ENCODE results near the gene HDLBP.

Gene HDLBP

DNA sequence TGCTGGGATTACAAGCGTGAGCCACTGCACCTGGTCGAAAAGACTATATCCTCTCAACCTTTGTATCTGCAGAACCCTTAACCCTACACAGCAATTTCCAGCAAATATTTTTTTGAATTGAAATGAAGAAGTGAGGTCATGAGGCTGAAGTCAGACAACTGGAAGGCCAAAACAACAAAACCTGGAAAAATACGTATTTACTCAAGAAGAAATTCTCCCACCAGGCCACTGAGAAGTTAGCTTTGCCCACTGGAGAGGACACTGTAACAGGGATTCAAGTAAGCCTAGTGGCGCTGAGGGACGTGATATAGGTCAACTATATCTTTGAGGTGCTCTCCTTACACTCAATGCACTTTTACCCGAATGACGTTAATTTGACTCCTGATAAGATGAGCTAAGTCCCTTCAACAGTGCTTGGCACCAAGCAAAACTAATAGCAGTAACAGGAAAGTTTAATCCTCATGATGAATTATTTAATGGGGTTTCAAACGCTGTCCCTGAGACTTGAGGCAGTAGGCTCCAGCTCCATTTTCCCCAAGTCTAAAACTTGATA, 1.9 kb downstream of the HDLBP start:
- Histone ChIP-seq H3K36me3 (ENCODE audit: control insufficient read depth, insufficient read depth, low read length) (peaks cover 11% of the 10 kb centered on the region), H3K9ac (ENCODE audit: low read length) (peak overlapping the region; percentile 99), H3K27me3 (ENCODE audit: control insufficient read depth, insufficient read depth, low read length) (no peaks in the 10 kb centered on the region), H3K27ac (ENCODE audit: low read depth, low read length) (no peak overlapping the region), H3K4me3 (ENCODE audit: low read depth, low read length) (peak overlapping the region; percentile 97), H3K9me3 (ENCODE audit: control insufficient read depth, insufficient read depth, low read depth, low read length) (no peaks in the 10 kb centered on the region), H3K4me1 (ENCODE audit: control insufficient read depth, insufficient read depth, low read length) (peaks cover 39% of the 10 kb centered on the region)

GRCh38 chr2:241312082-241312481, 3.4 kb downstream of the HDLBP start:
- H3K9ac ChIP-seq (ENCODE audit: low read length) = no peak overlapping the region
- H3K36me3 ChIP-seq (ENCODE audit: control insufficient read depth, insufficient read depth, low read length) = no peaks in the 10 kb centered on the region
- H3K9me3 ChIP-seq (ENCODE audit: control insufficient read depth, insufficient read depth, low read depth, low read length) = no peaks in the 10 kb centered on the region
- H3K27me3 ChIP-seq (ENCODE audit: control insufficient read depth, insufficient read depth, low read length) = no peaks in the 10 kb centered on the region
- H3K27ac ChIP-seq (ENCODE audit: low read depth, low read length) = no peak overlapping the region
- H3K4me3 ChIP-seq (ENCODE audit: low read depth, low read length) = no peak overlapping the region
- peaks cover 33% of the 10 kb centered on the region for H3K4me1 ChIP-seq (ENCODE audit: control insufficient read depth, insufficient read depth, low read length)

DNA sequence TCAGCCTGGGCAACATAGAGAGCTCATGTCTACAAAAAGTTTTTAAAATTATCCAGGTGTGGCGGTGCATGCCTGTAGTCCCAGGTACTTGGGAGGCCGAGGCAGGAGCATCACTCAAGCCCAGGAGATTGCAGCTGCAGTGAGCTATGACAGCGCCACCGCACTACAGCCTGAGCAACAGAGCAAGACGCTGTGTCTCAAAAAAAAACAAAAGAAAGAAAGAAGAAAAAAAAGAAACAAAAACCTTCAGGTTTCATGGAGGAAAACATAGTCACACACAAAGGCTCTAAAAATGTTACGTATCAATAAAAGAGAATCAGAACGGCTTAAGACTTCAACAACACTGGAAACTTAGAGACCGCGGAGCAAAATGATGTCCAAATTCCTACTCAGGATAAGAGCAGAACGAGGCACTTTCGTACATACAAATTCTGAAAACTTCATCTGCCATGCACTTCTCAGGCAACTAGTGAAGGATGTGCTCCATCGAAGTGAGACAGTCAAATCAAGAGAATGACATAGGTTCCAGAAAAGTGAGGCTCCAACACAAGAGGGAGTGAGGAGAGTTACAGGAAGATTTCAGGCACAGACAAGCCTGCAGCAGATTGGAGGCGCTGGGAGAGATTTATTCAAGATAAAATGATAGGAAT, 4.4 kb downstream of the HDLBP start:
- no peaks in the 10 kb centered on the region for H3K9me3 ChIP-seq (ENCODE audit: control insufficient read depth, insufficient read depth, low read depth, low read length)
- H3K4me3 ChIP-seq (ENCODE audit: low read depth, low read length) = no peak overlapping the region
- H3K4me1 ChIP-seq (ENCODE audit: control insufficient read depth, insufficient read depth, low read length) = peaks cover 33% of the 10 kb centered on the region
- H3K36me3 ChIP-seq (ENCODE audit: control insufficient read depth, insufficient read depth, low read length) = no peaks in the 10 kb centered on the region
- H3K27ac ChIP-seq (ENCODE audit: low read depth, low read length) = no peak overlapping the region
- no peaks in the 10 kb centered on the region for H3K27me3 ChIP-seq (ENCODE audit: control insufficient read depth, insufficient read depth, low read length)
- no peak overlapping the region for H3K9ac ChIP-seq (ENCODE audit: low read length)

GRCh38 chr2:241309684-241310117, 5.8 kb downstream of the HDLBP start:
- no peak overlapping the region for H3K27ac ChIP-seq (ENCODE audit: low read depth, low read length)
- no peaks in the 10 kb centered on the region for H3K36me3 ChIP-seq (ENCODE audit: control insufficient read depth, insufficient read depth, low read length)
- H3K9me3 ChIP-seq (ENCODE audit: control insufficient read depth, insufficient read depth, low read depth, low read length) = no peaks in the 10 kb centered on the region
- no peaks in the 10 kb centered on the region for H3K27me3 ChIP-seq (ENCODE audit: control insufficient read depth, insufficient read depth, low read length)
- H3K9ac ChIP-seq (ENCODE audit: low read length) = no peak overlapping the region
- H3K4me3 ChIP-seq (ENCODE audit: low read depth, low read length) = no peak overlapping the region
- H3K4me1 ChIP-seq (ENCODE audit: control insufficient read depth, insufficient read depth, low read length) = peaks cover 33% of the 10 kb centered on the region

DNA sequence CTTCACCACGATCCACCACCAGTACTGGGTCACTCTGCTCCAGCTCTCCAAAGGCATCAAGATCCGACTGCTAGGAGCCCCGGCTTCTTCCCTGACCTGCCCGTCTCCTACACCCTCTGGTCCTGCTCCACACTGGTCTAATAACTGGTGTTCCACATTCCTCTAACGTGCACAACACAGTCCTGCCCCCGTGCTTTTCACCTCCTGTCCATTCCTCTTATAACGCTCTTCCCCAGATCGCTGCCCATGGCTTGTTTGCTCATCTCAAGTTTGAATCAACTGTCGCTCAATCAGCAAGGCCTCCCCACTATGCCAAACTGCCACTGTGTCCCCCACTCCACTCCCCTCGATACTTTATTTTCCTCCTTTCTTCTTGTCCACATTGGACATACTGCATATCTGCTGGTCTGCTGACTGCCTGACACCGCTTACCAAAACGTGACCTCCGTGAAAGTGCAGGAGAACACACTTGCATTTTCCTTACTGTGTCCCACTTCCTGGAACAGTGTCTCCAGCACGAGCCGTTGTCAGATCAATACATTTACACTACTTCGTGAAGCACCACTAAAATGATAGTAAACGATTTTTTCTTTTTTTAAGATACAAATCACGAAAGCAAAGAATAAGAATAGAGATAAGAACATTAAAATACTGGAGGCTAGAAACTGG, 6.5 kb downstream of the HDLBP start:
- Histone ChIP-seq H3K27me3 (ENCODE audit: control insufficient read depth, insufficient read depth, low read length) (no peaks in the 10 kb centered on the region), H3K36me3 (ENCODE audit: control insufficient read depth, insufficient read depth, low read length) (no peaks in the 10 kb centered on the region), H3K9me3 (ENCODE audit: control insufficient read depth, insufficient read depth, low read depth, low read length) (no peaks in the 10 kb centered on the region), H3K9ac (ENCODE audit: low read length) (no peak overlapping the region), H3K27ac (ENCODE audit: low read depth, low read length) (no peak overlapping the region), H3K4me3 (ENCODE audit: low read depth, low read length) (no peak overlapping the region), H3K4me1 (ENCODE audit: control insufficient read depth, insufficient read depth, low read length) (peaks cover 33% of the 10 kb centered on the region)

DNA sequence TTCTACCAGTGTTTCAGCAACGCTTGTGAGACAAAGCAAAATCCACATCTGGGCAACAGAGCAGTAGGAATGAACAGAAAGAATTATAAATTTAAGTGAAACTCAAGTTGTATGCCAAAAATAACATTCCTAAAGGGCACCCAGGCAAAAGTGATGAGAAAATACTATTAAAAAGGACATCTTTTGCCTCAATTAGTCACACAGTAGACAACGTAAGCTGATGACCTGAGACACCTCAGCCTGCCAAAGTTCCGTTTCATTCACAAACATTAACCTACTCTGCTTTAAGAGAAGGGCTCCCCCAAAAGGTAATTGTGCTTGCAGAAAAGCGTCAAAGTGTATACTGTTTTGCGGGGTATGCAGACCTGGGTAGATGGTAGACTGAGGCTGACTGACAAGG, 7.2 kb downstream of the HDLBP start:
- no peaks in the 10 kb centered on the region for H3K36me3 ChIP-seq (ENCODE audit: control insufficient read depth, insufficient read depth, low read length)
- no peak overlapping the region for H3K27ac ChIP-seq (ENCODE audit: low read depth, low read length)
- no peaks in the 10 kb centered on the region for H3K27me3 ChIP-seq (ENCODE audit: control insufficient read depth, insufficient read depth, low read length)
- H3K4me1 ChIP-seq (ENCODE audit: control insufficient read depth, insufficient read depth, low read length) = peaks cover 31% of the 10 kb centered on the region
- no peak overlapping the region for H3K4me3 ChIP-seq (ENCODE audit: low read depth, low read length)
- H3K9me3 ChIP-seq (ENCODE audit: control insufficient read depth, insufficient read depth, low read depth, low read length) = no peaks in the 10 kb centered on the region
- no peak overlapping the region for H3K9ac ChIP-seq (ENCODE audit: low read length)

DNA sequence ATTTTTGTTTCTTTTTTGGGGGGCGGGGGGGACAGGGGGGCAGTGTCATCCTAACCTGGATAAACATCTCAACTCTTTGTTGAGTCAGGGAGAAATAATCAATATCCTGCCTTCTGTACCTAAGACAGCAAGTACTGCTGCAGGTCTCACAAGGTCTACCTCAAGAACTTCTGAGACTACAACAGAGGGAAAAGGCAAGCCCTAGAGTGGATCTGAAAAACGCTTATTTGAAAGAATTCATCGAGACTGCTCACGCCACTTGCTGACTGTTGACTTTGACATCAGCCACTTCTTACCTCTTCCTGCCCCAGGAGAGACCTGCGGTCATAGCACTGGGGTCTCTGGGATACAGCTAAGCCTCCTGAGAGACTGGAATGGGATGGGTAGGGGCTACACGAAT, 8.4 kb downstream of the HDLBP start:
- no peaks in the 10 kb centered on the region for H3K27me3 ChIP-seq (ENCODE audit: control insufficient read depth, insufficient read depth, low read length)
- peaks cover 30% of the 10 kb centered on the region for H3K4me1 ChIP-seq (ENCODE audit: control insufficient read depth, insufficient read depth, low read length)
- no peak overlapping the region for H3K27ac ChIP-seq (ENCODE audit: low read depth, low read length)
- H3K36me3 ChIP-seq (ENCODE audit: control insufficient read depth, insufficient read depth, low read length) = no peaks in the 10 kb centered on the region
- no peak overlapping the region for H3K9ac ChIP-seq (ENCODE audit: low read length)
- no peaks in the 10 kb centered on the region for H3K9me3 ChIP-seq (ENCODE audit: control insufficient read depth, insufficient read depth, low read depth, low read length)
- H3K4me3 ChIP-seq (ENCODE audit: low read depth, low read length) = no peak overlapping the region

DNA sequence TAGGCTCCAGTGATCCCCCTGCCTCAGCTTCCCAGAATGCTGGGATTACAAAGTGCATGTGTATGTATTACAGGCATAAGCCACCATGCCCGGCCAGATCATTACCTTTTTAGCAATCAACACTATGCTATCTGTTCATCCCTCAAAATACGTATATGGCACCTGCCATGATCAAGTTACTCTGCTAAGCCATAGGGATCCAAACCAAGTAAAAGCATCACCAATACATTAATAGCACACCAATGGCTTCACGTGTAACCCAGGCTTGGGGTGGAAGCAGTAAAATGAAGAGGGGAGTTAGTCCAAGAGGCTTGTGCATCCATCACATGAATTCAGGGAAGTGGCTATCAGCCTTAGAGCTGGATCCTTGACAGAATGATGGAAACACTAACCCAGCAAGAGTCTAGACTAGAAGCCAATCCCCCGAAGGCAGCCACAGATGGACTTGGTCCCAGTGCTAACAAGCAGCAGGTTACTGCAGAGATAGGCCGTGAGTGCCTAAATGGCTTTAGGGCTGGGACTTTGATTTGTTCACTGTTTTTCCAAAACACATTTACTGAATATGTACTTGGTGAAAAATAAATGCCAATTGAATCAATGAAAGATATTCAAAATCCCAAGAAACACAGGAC, 11.3 kb downstream of the HDLBP start:
- H3K4me3 ChIP-seq (ENCODE audit: low read depth, low read length) = no peak overlapping the region
- no peak overlapping the region for H3K27ac ChIP-seq (ENCODE audit: low read depth, low read length)
- no peak overlapping the region for H3K9ac ChIP-seq (ENCODE audit: low read length)
- no peaks in the 10 kb centered on the region for H3K9me3 ChIP-seq (ENCODE audit: control insufficient read depth, insufficient read depth, low read depth, low read length)
- H3K4me1 ChIP-seq (ENCODE audit: control insufficient read depth, insufficient read depth, low read length) = peaks cover 25% of the 10 kb centered on the region
- H3K27me3 ChIP-seq (ENCODE audit: control insufficient read depth, insufficient read depth, low read length) = no peaks in the 10 kb centered on the region
- no peaks in the 10 kb centered on the region for H3K36me3 ChIP-seq (ENCODE audit: control insufficient read depth, insufficient read depth, low read length)

DNA sequence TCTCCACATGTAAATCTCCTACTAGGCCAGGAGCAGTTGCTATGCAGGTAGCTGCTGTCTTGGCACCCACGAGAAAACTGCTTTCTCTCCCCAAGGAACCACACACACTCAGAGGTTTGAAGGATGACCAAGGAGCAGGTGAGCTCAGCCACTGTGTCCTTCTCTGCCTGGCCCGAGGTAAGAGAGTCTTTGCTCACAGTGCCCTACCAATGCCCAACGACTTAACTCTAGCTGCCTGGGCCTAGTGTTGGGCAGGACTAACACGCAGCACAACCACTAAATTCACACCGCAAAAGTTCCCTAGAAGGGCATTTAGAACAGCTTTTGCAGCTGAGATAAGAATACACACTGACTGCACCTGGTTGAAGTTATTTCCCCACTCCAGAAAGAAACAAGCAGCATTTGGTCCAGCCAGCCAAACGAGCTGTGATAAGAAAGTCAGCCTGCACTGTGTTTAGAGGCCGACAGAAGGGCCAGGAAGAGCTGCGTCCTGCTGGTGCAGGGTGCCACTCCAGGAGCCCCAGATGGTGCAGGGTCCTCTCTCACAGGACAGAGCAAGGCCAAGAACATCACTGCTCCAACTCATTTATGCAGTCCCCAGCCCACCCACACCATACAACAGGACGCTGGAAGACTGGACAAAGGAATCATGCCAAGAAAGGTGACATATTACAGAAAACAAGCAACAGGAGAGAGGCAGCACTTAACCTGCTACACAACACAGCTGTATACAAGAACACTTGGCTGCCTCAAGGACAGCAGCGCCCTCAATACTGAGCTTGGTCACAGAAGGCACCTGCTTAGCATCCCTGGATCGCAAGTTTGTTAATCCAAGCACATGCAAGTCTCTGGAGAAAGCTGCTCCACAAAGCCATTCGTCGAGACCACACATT, 12.5 kb downstream of the HDLBP start:
- Histone ChIP-seq H3K4me3 (ENCODE audit: low read depth, low read length) (no peak overlapping the region), H3K9me3 (ENCODE audit: control insufficient read depth, insufficient read depth, low read depth, low read length) (no peaks in the 10 kb centered on the region), H3K36me3 (ENCODE audit: control insufficient read depth, insufficient read depth, low read length) (no peaks in the 10 kb centered on the region), H3K27ac (ENCODE audit: low read depth, low read length) (no peak overlapping the region), H3K27me3 (ENCODE audit: control insufficient read depth, insufficient read depth, low read length) (no peaks in the 10 kb centered on the region), H3K9ac (ENCODE audit: low read length) (no peak overlapping the region), H3K4me1 (ENCODE audit: control insufficient read depth, insufficient read depth, low read length) (peaks cover 15% of the 10 kb centered on the region)

- 0 out of 2 replicates have a peak, but pooled peaks cover under 1% of the 10 kb centered on the region for H3K36me3 ChIP-seq (ENCODE audit: control insufficient read depth, insufficient read depth, low read length)
- no peak overlapping the region for H3K27ac ChIP-seq (ENCODE audit: low read depth, low read length)
- no peak overlapping the region for H3K9ac ChIP-seq (ENCODE audit: low read length)
- H3K27me3 ChIP-seq (ENCODE audit: control insufficient read depth, insufficient read depth, low read length) = no peaks in the 10 kb centered on the region
- no peaks in the 10 kb centered on the region for H3K9me3 ChIP-seq (ENCODE audit: control insufficient read depth, insufficient read depth, low read depth, low read length)
- H3K4me1 ChIP-seq (ENCODE audit: control insufficient read depth, insufficient read depth, low read length) = peaks cover 15% of the 10 kb centered on the region; the same call in 1 of the 2 replicates
- H3K4me3 ChIP-seq (ENCODE audit: low read depth, low read length) = no peak overlapping the region
These were observed 13.4 kb downstream of the HDLBP start for GRCh38 chr2:241302083-241302482.

Data from HUES6 (cell line).